Measurements from ENCODE around the gene IKZF2. TPM values are rescaled to one million over a fixed set of nuclear protein-coding genes. Genes with fewer than 3 reads are reported as not detected.

IKZF2 gene
- total RNA-seq, 1 donor from 2014 or later, result 16.4 TPM

- H3K4me3 ChIP-seq, result no peak overlapping the region
- H3K27me3 ChIP-seq, result no peaks in the 10 kb centered on the region
- no peak for ATAC-seq
- no peak overlapping the region for H3K27ac ChIP-seq
- no peaks in the 10 kb centered on the region for H3K36me3 ChIP-seq
- no peaks in the 10 kb centered on the region for H3K4me1 ChIP-seq
- no peak for TF ChIP-seq CTCF (IDR thresholded peaks at IDR 0.05)
- DNase-seq, result no peak
- intact Hi-C loops (cut with DNase I), result no loop called here
- H3K9me3 ChIP-seq, result no peaks in the 10 kb centered on the region
These were observed 72.7 kb downstream of the IKZF2 start for GRCh38 chr2:213078686-213079085.

DNA sequence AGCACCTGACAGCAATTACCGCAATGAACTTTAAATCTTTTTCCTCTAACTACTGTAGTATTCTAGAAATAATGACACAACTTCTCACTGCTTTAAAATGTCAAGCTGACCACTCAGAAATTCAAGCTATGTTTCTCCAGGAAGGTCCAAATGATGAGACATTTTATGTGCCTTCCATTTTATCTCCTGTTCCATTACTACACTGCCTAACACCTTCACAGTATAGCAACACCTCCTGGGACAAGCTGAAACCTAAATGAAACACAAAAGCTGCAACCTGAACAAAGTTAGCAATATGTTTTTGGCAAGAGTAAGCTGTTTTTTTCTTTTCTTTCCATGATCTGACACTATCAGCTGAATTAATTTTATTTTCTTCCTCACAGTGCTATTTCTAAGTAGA, 81.9 kb downstream of the IKZF2 start:
- Histone ChIP-seq H3K9me3 (no peaks in the 10 kb centered on the region), H3K36me3 (no peaks in the 10 kb centered on the region), H3K27ac (no peak overlapping the region), H3K4me3 (no peak overlapping the region), H3K27me3 (no peaks in the 10 kb centered on the region), H3K4me1 (peaks cover 12% of the 10 kb centered on the region)
- DNase-seq (no peak), ATAC-seq (no peak)
- intact Hi-C loops (cut with DNase I), result no loop called here
- TF ChIP-seq CTCF (IDR thresholded peaks at IDR 0.05), result no peak

GRCh38 chr2:213068676-213069359, 82.6 kb downstream of the IKZF2 start:
- H3K27ac ChIP-seq, result no peak overlapping the region
- no peaks in the 10 kb centered on the region for H3K9me3 ChIP-seq
- H3K36me3 ChIP-seq, result no peaks in the 10 kb centered on the region
- intact Hi-C loops (cut with DNase I), result no loop called here
- no peak overlapping the region for H3K4me3 ChIP-seq
- no peaks in the 10 kb centered on the region for H3K27me3 ChIP-seq
- ATAC-seq (no peak), DNase-seq (no peak)
- H3K4me1 ChIP-seq, result peaks cover 12% of the 10 kb centered on the region
- no peak for TF ChIP-seq CTCF (IDR thresholded peaks at IDR 0.05)

DNA sequence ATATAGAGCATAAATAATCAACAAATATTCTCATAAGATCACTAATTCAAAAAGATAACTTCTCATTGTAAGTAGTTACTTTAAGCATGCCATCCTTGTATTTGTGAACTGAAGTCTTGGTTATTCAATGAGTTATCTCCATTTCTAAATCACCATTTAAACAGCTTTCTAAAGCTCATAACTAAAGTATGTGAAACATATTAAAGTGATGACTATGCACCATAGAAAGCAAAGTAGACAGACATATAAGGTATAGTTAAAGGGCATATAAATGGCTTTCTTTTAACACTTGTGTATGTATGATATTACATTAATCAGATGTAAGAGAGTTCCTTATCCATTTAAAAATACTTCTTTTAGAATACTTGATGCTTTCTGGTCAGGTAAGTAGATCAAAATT, 83.5 kb downstream of the IKZF2 start:
- Histone ChIP-seq H3K4me1 (peaks cover 12% of the 10 kb centered on the region), H3K4me3 (no peak overlapping the region), H3K27me3 (no peaks in the 10 kb centered on the region), H3K9me3 (no peaks in the 10 kb centered on the region), H3K27ac (no peak overlapping the region), H3K36me3 (no peaks in the 10 kb centered on the region)
- intact Hi-C loops (cut with DNase I), result no loop called here
- ATAC-seq, result no peak
- no peak for DNase-seq
- TF ChIP-seq CTCF (IDR thresholded peaks at IDR 0.05), result no peak

DNA sequence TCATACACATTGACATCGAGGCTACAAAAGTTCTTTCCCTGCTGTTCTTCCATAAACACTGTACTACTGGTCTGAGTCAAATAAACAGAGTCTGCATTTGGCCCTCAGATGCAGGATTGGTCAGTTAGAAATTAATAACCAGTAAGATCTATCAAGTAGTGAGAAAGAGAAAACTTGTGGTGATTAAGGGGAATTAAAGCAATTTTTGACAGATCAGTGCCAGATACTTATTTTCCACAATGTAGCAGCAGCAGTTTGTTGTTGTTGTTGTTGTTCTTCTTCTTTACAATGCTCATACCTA, 85.0 kb downstream of the IKZF2 start:
- ATAC-seq, result no peak
- H3K4me3 ChIP-seq, result peak overlapping the region; percentile 18
- intact Hi-C loops (cut with DNase I), result no loop called here

More for the DNA sequence above, 85.0 kb downstream of the IKZF2 start:
- Histone ChIP-seq H3K27me3 (no peaks in the 10 kb centered on the region), H3K27ac (no peak overlapping the region), H3K9me3 (no peaks in the 10 kb centered on the region), H3K36me3 (no peaks in the 10 kb centered on the region), H3K4me1 (peaks cover 12% of the 10 kb centered on the region)
- TF ChIP-seq CTCF (IDR thresholded peaks at IDR 0.05), result no peak
- DNase-seq, result no peak

All from upper lobe of right lung (tissue), 1 donor.